ENCODE data around the gene GLRA2. TPM values are rescaled to one million over a fixed set of nuclear protein-coding genes. Genes with fewer than 3 reads are reported as not detected.
A peak's percentile ranks its signal among the peaks of the same experiment; 100 is the strongest.

Gene GLRA2
- total and polyA plus RNA-seq, 2 donors (not counting 1 experiment from before 2014, with no cell fraction given) = not detected

DNA sequence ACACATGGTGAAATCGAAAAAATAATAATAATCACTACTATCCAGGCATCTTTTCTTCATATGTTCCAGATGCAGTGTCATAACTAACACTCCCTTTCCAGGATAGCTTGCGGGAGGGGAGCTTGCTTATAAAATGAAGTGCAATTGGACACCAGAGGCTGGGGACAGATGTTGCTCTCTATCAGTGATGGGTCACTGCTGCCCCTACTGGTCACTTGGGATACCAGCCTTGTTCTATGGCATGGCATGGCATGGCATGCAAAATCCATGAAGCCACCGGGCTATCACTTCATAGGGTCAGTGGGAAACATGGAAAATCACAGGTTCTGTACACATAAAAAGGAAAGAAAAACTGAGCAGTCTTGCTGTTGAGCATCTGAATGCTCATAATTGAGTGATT, 168.1 kb downstream of the GLRA2 start:
- TF ChIP-seq, protein P1, sequence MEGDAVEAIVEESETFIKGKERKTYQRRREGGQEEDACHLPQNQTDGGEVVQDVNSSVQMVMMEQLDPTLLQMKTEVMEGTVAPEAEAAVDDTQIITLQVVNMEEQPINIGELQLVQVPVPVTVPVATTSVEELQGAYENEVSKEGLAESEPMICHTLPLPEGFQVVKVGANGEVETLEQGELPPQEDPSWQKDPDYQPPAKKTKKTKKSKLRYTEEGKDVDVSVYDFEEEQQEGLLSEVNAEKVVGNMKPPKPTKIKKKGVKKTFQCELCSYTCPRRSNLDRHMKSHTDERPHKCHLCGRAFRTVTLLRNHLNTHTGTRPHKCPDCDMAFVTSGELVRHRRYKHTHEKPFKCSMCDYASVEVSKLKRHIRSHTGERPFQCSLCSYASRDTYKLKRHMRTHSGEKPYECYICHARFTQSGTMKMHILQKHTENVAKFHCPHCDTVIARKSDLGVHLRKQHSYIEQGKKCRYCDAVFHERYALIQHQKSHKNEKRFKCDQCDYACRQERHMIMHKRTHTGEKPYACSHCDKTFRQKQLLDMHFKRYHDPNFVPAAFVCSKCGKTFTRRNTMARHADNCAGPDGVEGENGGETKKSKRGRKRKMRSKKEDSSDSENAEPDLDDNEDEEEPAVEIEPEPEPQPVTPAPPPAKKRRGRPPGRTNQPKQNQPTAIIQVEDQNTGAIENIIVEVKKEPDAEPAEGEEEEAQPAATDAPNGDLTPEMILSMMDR (IDR thresholded peaks at IDR 0.05) = peak; percentile 51
- TF ChIP-seq EZH2 (IDR thresholded peaks at IDR 0.05; ENCODE audit: borderline replicate concordance, insufficient read depth, low read depth, low read length, poor library complexity, severe bottlenecking) = no peak
- ChIA-PET POLR2A (no interaction called here), CTCF (no interaction called here)
- Mint-ChIP-seq H3K4me1 (no peaks in the 10 kb centered on the region), H3K9me3 (ENCODE audit: insufficient read depth) (no peaks in the 10 kb centered on the region), H3K27me3 (no peaks in the 10 kb centered on the region), H3K27ac (no peak overlapping the region), H3K4me3 (no peak overlapping the region)
- Histone ChIP-seq H3K9me3 (ENCODE audit: control extremely low read depth in 1 of 3, control insufficient read depth in 2 of 3, insufficient read depth in 1 of 3, low read length in 2 of 3) (no peaks in the 10 kb centered on the region), H3K27ac (ENCODE audit: low read length in 2 of 2) (no peak overlapping the region), H3K4me1 (ENCODE audit: control insufficient read depth in 2 of 2, insufficient read depth in 2 of 2, low read length in 2 of 2) (no peaks in the 10 kb centered on the region), H3K36me3 (replicated peaks in 1 of 2; ENCODE audit: control extremely low read depth in 1 of 2, control insufficient read depth in 1 of 2, extremely low read depth in 1 of 2, insufficient read depth in 2 of 2, low read length in 1 of 2) (no peaks in the 10 kb centered on the region), H4K20me1 (ENCODE audit: control insufficient read depth, insufficient read depth, low read length, poor library complexity, severe bottlenecking) (no peaks in the 10 kb centered on the region), H3K79me2 (ENCODE audit: control insufficient read depth, insufficient read depth, low read length) (no peaks in the 10 kb centered on the region), H3K9ac (ENCODE audit: low read length) (no peak overlapping the region), H3K4me3 (ENCODE audit: control extremely low read depth in 1 of 5, extremely low read depth in 1 of 5, insufficient read depth in 1 of 5, low read depth in 2 of 5, low read length in 4 of 5) (no peak overlapping the region), H3K27me3 (replicated peaks in 1 of 4; ENCODE audit: control extremely low read depth in 1 of 4, control insufficient read depth in 3 of 4, insufficient read depth in 4 of 4, low read length in 3 of 4) (no peaks in the 10 kb centered on the region), H2AFZ (ENCODE audit: insufficient read depth, low read depth, low read length, poor library complexity, severe bottlenecking) (no peak overlapping the region), H3K4me2 (replicated peaks; ENCODE audit: low read depth, low read length, poor library complexity, severe bottlenecking) (no peak overlapping the region)
- DNase-seq (peak; percentile 25), ATAC-seq (ENCODE audit: low read depth) (no peak)
- intact Hi-C loops (cut with micrococcal nuclease) = loop anchor here (10.0 kb wide), 1 partner anchor 663 kb away; no protein-coding TSS in a partner anchor
- no CpG with 5 or more reads among the region's 3 CpGs for whole genome bisulfite sequencing (ENCODE audit: insufficient coverage)

DNA sequence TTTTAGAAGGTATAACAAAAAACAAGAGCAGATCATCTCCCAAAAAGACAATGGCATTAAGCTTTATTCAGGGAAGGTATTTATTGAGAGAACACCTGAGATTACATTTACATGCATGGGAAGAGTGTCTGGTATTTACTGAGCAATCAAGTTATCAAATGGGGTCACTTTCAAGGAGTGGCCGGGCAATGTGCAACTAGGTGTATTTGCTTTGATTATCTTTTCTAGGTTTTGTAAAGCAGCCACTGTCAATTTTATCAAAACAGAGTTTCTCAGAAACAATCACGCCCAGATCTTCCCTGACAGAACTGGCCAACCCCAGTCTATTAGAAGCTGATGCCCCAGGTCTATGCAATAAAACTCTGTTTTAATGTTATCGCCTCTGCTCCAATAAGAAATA, 169.5 kb downstream of the GLRA2 start:
- ChIA-PET CTCF (interaction anchor here (0.7 kb wide), 1 partner anchor 202 kb away, joined by 6 read pairs; no protein-coding TSS in a partner anchor), POLR2A (no interaction called here)
- TF ChIP-seq, protein P1 (IDR thresholded peaks at IDR 0.05) = no peak
- no peak for TF ChIP-seq EZH2 (IDR thresholded peaks at IDR 0.05; ENCODE audit: borderline replicate concordance, insufficient read depth, low read depth, low read length, poor library complexity, severe bottlenecking)
- Histone ChIP-seq H3K4me3 (ENCODE audit: control extremely low read depth in 1 of 5, extremely low read depth in 1 of 5, insufficient read depth in 1 of 5, low read depth in 2 of 5, low read length in 4 of 5) (no peak overlapping the region), H4K20me1 (ENCODE audit: control insufficient read depth, insufficient read depth, low read length, poor library complexity, severe bottlenecking) (no peaks in the 10 kb centered on the region), H3K36me3 (replicated peaks in 1 of 2; ENCODE audit: control extremely low read depth in 1 of 2, control insufficient read depth in 1 of 2, extremely low read depth in 1 of 2, insufficient read depth in 2 of 2, low read length in 1 of 2) (no peaks in the 10 kb centered on the region), H3K9me3 (ENCODE audit: control extremely low read depth in 1 of 3, control insufficient read depth in 2 of 3, insufficient read depth in 1 of 3, low read length in 2 of 3) (no peaks in the 10 kb centered on the region), H3K79me2 (ENCODE audit: control insufficient read depth, insufficient read depth, low read length) (no peaks in the 10 kb centered on the region), H3K9ac (ENCODE audit: low read length) (no peak overlapping the region), H3K27ac (ENCODE audit: low read length in 2 of 2) (no peak overlapping the region), H3K4me2 (replicated peaks; ENCODE audit: low read depth, low read length, poor library complexity, severe bottlenecking) (no peak overlapping the region), H2AFZ (ENCODE audit: insufficient read depth, low read depth, low read length, poor library complexity, severe bottlenecking) (no peak overlapping the region), H3K27me3 (replicated peaks in 1 of 4; ENCODE audit: control extremely low read depth in 1 of 4, control insufficient read depth in 3 of 4, insufficient read depth in 4 of 4, low read length in 3 of 4) (no peaks in the 10 kb centered on the region), H3K4me1 (ENCODE audit: control insufficient read depth in 2 of 2, insufficient read depth in 2 of 2, low read length in 2 of 2) (no peaks in the 10 kb centered on the region)
- no peaks in the 10 kb centered on the region for H3K4me1 Mint-ChIP-seq
- intact Hi-C loops (cut with micrococcal nuclease) = loop anchor here (10.0 kb wide), 1 partner anchor 664 kb away; no protein-coding TSS in a partner anchor
- H3K27ac Mint-ChIP-seq = no peak overlapping the region
- WGBS (ENCODE audit: insufficient coverage) = 100% methylated on average over 1 of the region's 3 CpGs
- no peaks in the 10 kb centered on the region for H3K27me3 Mint-ChIP-seq
- no peak overlapping the region for H3K4me3 Mint-ChIP-seq
- DNase-seq = no peak
- ATAC-seq (ENCODE audit: low read depth) = no peak
- H3K9me3 Mint-ChIP-seq (ENCODE audit: insufficient read depth) = no peaks in the 10 kb centered on the region
